Panc1 (cell line): Measurements from ENCODE around the gene FILIP1L. TPM values are rescaled to one million over a fixed set of nuclear protein-coding genes. Genes with fewer than 3 reads are reported as not detected.

Experiments used
- ATAC-seq: fragments of 200-7000 bp; cut with Tn5 transposase; 2 replicates; pipeline ENCODE4 v1.9.1; 2020; ENCODE audit warnings: mild to moderate bottlenecking, moderate library complexity
- BruUV-seq: library from RNA; stranded (reverse); fragments of 400-500 nt; replicated peaks from 2 replicates; lab custom pipeline; 2021; lab: Mats Ljungman, UMichigan
- CTCF ChIA-PET: fragments of 300-600 bp; sonication (Branson Sonifier 250); formaldehyde crosslinking; loops from one replicate; lab custom pipeline; 2022; ENCODE audit warnings: antibody characterized with exemption; lab: Charles Lee
- POLR2A ChIA-PET: fragments of 300-600 bp; sonication (Branson Sonifier 250); formaldehyde crosslinking; loops from one replicate; lab custom pipeline; 2022; ENCODE audit warnings: antibody characterized with exemption; lab: Charles Lee
- DNase-seq: peaks from one replicate; pipeline ENCODE4 v3.0.0-alpha.2; 2010; ENCODE audit warnings: low read depth, low spot score
- H3K27ac ChIP-seq: 2 replicates; pipeline ENCODE4 v1.5.1; 2011; ENCODE audit warnings: mild to moderate bottlenecking, low read length, inconsistent platforms
- H3K27me3 ChIP-seq: fragments of 200-500 bp; sonication (Bioruptor generic); 2 replicates; pipeline ENCODE4 v1.6.0; 2014; ENCODE audit warnings: low read length, inconsistent platforms; ENCODE audit not compliant: control insufficient read depth, insufficient read depth
- H3K36me3 ChIP-seq: fragments of 200-500 bp; sonication (Bioruptor generic); 2 replicates; pipeline ENCODE4 v1.5.1; 2014; ENCODE audit warnings: inconsistent platforms, mild to moderate bottlenecking, low read length, moderate library complexity; ENCODE audit not compliant: control insufficient read depth, insufficient read depth
- H3K4me1 ChIP-seq: 2 replicates; pipeline ENCODE4 v1.5.1; 2011; ENCODE audit warnings: inconsistent platforms, mild to moderate bottlenecking, low read length, moderate library complexity; ENCODE audit not compliant: control insufficient read depth, insufficient read depth
- H3K4me3 ChIP-seq, 2 experiments: 2 replicates each; pipeline ENCODE4 v1.5.1; 2011 to 2012; ENCODE audit warnings: low read depth in 2 of 2, low read length in 2 of 2, mild to moderate bottlenecking in 2 of 2, inconsistent platforms in 1 of 2, moderate library complexity in 1 of 2
- H3K9me3 ChIP-seq: fragments of 200-500 bp; sonication (Bioruptor generic); 2 replicates; pipeline ENCODE4 v1.5.1; 2014; ENCODE audit warnings: low read depth, mild to moderate bottlenecking, inconsistent platforms, low read length, moderate library complexity; ENCODE audit not compliant: control insufficient read depth, insufficient read depth
- POLR2AphosphoS5 ChIP-seq: IDR thresholded peaks from 2 replicates; pipeline ENCODE4 v1.6.1; 2012; ENCODE audit warnings: mild to moderate bottlenecking, low read depth, low read length, moderate library complexity
- SIN3A ChIP-seq: IDR thresholded peaks from 2 replicates; pipeline ENCODE4 v1.6.1; 2012; ENCODE audit warnings: low read depth, mild to moderate bottlenecking, low read length, moderate library complexity, borderline replicate concordance; ENCODE audit not compliant: insufficient read depth
- TCF7L2 ChIP-seq: IDR thresholded peaks from 2 replicates; pipeline ENCODE4 v1.6.1; 2011; ENCODE audit warnings: mild to moderate bottlenecking, low read depth, low read length, inconsistent platforms
- in situ Hi-C: cut with HindIII; loops from 2 replicates; pipeline ENCODE4 v1.10.0; 2016; ENCODE audit warnings: low sequenced_read_pairs, low pct_unique_long_range_greater_than_20kb
- intact Hi-C: fragments of 100-400 bp; cut with micrococcal nuclease; formaldehyde crosslinking; loops from one replicate; pipeline ENCODE4 v1.10.0; 2022; ENCODE audit not compliant: unreplicated experiment
- total RNA-seq: library from RNA; stranded (reverse); gene quantifications from one replicate; pipeline ENCODE4 v1.2.1, GENCODE V29; 2021; ENCODE audit not compliant: unreplicated experiment
- TF ChIP-seq, protein P1 (sequence below): fragments of 450-650 bp; IDR thresholded peaks from 2 replicates; pipeline ENCODE4 v1.5.1; 2017; ENCODE audit warnings: mild to moderate bottlenecking
- TF ChIP-seq, protein P2 (sequence below), 2 experiments: IDR thresholded peaks; 2 replicates each; pipeline ENCODE4 v1.6.1; 2011 to 2012; ENCODE audit warnings: low read depth in 2 of 2, control low read depth in 1 of 2, low read length in 1 of 2, mild to moderate bottlenecking in 1 of 2, moderate library complexity in 1 of 2; ENCODE audit not compliant: insufficient read depth in 1 of 2

Gene FILIP1L
- total RNA-seq, 1 experiment from 2014 or later: 3.2 TPM

DNA sequence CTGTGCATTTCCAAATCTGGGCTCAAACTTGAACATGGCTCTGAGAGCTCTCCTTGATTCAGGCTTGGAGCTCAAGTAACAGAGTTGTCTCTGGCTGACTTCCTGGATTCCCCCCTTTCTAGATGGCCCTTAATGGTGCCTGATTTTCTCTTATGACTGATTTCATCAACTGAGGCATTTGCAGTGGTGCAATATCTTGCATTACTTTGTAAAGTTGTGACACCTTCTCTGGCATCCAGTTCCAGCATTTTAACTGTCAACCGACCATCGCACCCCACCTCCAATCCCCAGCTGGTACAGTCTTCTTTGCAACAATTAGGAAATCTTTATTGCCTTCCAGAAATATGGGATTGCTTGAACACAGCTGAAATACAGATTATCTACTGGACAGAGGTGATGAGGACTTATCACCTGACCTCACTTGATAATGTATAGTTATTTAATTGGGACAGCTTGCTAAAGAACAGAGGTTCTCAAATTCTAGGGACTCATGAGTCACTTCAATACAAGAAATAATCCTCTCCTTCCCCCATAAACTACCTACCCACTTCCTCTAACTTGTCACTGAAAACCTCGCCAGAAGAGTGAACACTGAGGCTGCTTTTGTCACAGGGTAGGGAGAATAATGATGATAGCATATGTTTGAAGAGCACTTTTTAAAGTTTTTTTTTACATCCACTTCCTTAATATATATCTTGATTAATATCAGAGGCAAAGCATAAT is 41.8 kb downstream of the FILIP1L start:
- BruUV-seq: no TSS peak
- DNase-seq (no peak), ATAC-seq (no peak)
- Histone ChIP-seq H3K4me1 (no peaks in the 10 kb centered on the region; the same call in 1 of the 2 replicates), H3K36me3 (no peaks in the 10 kb centered on the region), H3K27me3 (no peaks in the 10 kb centered on the region), H3K9me3 (no peaks in the 10 kb centered on the region), H3K27ac (no peak overlapping the region), H3K4me3 (no peak overlapping the region)
- CTCF ChIA-PET: no interaction called here
- TF ChIP-seq, protein P1, sequence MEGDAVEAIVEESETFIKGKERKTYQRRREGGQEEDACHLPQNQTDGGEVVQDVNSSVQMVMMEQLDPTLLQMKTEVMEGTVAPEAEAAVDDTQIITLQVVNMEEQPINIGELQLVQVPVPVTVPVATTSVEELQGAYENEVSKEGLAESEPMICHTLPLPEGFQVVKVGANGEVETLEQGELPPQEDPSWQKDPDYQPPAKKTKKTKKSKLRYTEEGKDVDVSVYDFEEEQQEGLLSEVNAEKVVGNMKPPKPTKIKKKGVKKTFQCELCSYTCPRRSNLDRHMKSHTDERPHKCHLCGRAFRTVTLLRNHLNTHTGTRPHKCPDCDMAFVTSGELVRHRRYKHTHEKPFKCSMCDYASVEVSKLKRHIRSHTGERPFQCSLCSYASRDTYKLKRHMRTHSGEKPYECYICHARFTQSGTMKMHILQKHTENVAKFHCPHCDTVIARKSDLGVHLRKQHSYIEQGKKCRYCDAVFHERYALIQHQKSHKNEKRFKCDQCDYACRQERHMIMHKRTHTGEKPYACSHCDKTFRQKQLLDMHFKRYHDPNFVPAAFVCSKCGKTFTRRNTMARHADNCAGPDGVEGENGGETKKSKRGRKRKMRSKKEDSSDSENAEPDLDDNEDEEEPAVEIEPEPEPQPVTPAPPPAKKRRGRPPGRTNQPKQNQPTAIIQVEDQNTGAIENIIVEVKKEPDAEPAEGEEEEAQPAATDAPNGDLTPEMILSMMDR: no peak
- TF ChIP-seq, protein P2, sequence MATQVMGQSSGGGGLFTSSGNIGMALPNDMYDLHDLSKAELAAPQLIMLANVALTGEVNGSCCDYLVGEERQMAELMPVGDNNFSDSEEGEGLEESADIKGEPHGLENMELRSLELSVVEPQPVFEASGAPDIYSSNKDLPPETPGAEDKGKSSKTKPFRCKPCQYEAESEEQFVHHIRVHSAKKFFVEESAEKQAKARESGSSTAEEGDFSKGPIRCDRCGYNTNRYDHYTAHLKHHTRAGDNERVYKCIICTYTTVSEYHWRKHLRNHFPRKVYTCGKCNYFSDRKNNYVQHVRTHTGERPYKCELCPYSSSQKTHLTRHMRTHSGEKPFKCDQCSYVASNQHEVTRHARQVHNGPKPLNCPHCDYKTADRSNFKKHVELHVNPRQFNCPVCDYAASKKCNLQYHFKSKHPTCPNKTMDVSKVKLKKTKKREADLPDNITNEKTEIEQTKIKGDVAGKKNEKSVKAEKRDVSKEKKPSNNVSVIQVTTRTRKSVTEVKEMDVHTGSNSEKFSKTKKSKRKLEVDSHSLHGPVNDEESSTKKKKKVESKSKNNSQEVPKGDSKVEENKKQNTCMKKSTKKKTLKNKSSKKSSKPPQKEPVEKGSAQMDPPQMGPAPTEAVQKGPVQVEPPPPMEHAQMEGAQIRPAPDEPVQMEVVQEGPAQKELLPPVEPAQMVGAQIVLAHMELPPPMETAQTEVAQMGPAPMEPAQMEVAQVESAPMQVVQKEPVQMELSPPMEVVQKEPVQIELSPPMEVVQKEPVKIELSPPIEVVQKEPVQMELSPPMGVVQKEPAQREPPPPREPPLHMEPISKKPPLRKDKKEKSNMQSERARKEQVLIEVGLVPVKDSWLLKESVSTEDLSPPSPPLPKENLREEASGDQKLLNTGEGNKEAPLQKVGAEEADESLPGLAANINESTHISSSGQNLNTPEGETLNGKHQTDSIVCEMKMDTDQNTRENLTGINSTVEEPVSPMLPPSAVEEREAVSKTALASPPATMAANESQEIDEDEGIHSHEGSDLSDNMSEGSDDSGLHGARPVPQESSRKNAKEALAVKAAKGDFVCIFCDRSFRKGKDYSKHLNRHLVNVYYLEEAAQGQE (IDR thresholded peaks at IDR 0.05; ENCODE audit: insufficient read depth in 1 of 2, low read depth in 2 of 2, low read length in 1 of 2): no peak
- no peak for TF ChIP-seq POLR2AphosphoS5
- no peak for TF ChIP-seq TCF7L2
- no peak for TF ChIP-seq SIN3A
- intact Hi-C loops: no loop called here
- POLR2A ChIA-PET: no interaction called here
- in situ Hi-C loops: no loop called here

DNA sequence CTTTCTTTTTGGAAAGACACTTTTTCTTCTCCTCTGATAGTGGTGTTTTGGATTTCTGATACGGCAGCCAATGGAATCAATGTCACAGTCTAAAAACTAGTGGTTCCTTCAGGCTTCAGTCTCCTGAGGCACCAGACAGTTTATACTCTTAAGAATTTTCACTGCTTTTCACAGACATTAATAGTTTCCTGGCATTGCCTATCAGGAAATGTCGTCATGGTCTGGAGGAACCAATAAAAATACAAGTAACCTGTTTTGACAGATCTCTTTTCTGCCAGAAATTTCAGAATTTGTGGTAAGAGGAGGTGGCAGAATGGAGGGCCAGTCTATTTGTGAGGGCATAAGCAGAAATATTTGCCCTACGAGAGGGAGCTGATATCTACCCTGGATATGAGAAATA is 44.8 kb downstream of the FILIP1L start:
- Histone ChIP-seq H3K27me3 (no peaks in the 10 kb centered on the region), H3K27ac (no peak overlapping the region), H3K4me1 (no peaks in the 10 kb centered on the region), H3K4me3 (no peak overlapping the region), H3K36me3 (no peaks in the 10 kb centered on the region), H3K9me3 (no peaks in the 10 kb centered on the region)
- DNase-seq (no peak), ATAC-seq (no peak)
- no TSS peak for BruUV-seq
- in situ Hi-C loops: no loop called here
- POLR2A ChIA-PET: no interaction called here
- CTCF ChIA-PET: interaction anchor here (1.0 to 1.2 kb wide), 2 partner anchors 185 to 187 kb away, joined by 3 to 14 read pairs; no protein-coding TSS in a partner anchor
- intact Hi-C loops: no loop called here
- TF ChIP-seq SIN3A (no peak), TCF7L2 (no peak)
- TF ChIP-seq, protein P2 (IDR thresholded peaks at IDR 0.05; ENCODE audit: insufficient read depth in 1 of 2, low read depth in 2 of 2, low read length in 1 of 2): no peak
- TF ChIP-seq, protein P1: no peak
